HFF-Myc (cell line): Measurements from ENCODE around the gene ZNF213.
A peak's percentile ranks its signal among the peaks of the same experiment; 100 is the strongest.

Experiments
- DNase-seq: peaks from one replicate; pipeline ENCODE4 v3.0.0-alpha.2; 2011; ENCODE audit warnings: low read depth; ENCODE audit errors: extremely low read depth
- H3K4me3 ChIP-seq: replicated peaks from 2 replicates; pipeline ENCODE4 v1.5.1; 2011; ENCODE audit warnings: low read depth, mild to moderate bottlenecking, control low read depth, low read length
- CTCF ChIP-seq: IDR thresholded peaks from 2 replicates; pipeline ENCODE4 v1.5.1; 2012; ENCODE audit warnings: mild to moderate bottlenecking, low read depth, low read length, control low read depth; ENCODE audit errors: missing control alignments

The ZNF213 gene

GRCh38 chr16:3147046-3147756, 12.4 kb downstream of the ZNF213 start:
- DNase-seq: no peak
- H3K4me3 ChIP-seq: no peak overlapping the region
- TF ChIP-seq CTCF: no peak

- no peak for DNase-seq
- no peak overlapping the region for H3K4me3 ChIP-seq
- TF ChIP-seq CTCF: no peak
These were observed 12.9 kb downstream of the ZNF213 start for GRCh38 chr16:3147757-3148104.

- TF ChIP-seq CTCF: no peak
- H3K4me3 ChIP-seq: no peak overlapping the region
- no peak for DNase-seq
These were observed 13.7 kb downstream of the ZNF213 start for GRCh38 chr16:3148256-3149192.

- DNase-seq: no peak
- no peak for TF ChIP-seq CTCF
- peak overlapping the region; percentile 58 for H3K4me3 ChIP-seq
These were observed 14.3 kb downstream of the ZNF213 start for GRCh38 chr16:3149193-3149530.

- TF ChIP-seq CTCF: peak; percentile 50
- no peak for DNase-seq
- peak overlapping the region; percentile 58 for H3K4me3 ChIP-seq
These were observed 15.0 kb downstream of the ZNF213 start for GRCh38 chr16:3149630-3150345.

- peak overlapping the region; percentile 58 for H3K4me3 ChIP-seq
- TF ChIP-seq CTCF: no peak
- peak; percentile 90 for DNase-seq
These were observed 15.8 kb downstream of the ZNF213 start for GRCh38 chr16:3150346-3151218.
